NCI-H82 treated with DMSO at 0.1 percent for 48 hours (cell line): ENCODE data around the gene ATP4A.

Source experiments
- DNase-seq: peaks from one replicate; lab custom pipeline; 2025; ENCODE audit not compliant: unreplicated experiment; lab: John Stamatoyannopoulos, UW

ATP4A gene

GRCh38 chr19:35566738-35567137, 3.3 kb upstream of the ATP4A start:
- DNase-seq, result no peak

- DNase-seq, result no peak
Observed at GRCh38 chr19:35565016-35565856, 1.8 kb upstream of the ATP4A start.

GRCh38 chr19:35562776-35563175, 682 bp downstream of the ATP4A start:
- no peak for DNase-seq

- DNase-seq, result no peak
Observed at GRCh38 chr19:35562336-35562735, 1.1 kb downstream of the ATP4A start.

GRCh38 chr19:35561436-35561835, 2.0 kb downstream of the ATP4A start:
- DNase-seq, result no peak

GRCh38 chr19:35560677-35561076, 2.8 kb downstream of the ATP4A start:
- DNase-seq, result no peak

GRCh38 chr19:35560271-35560670, 3.2 kb downstream of the ATP4A start:
- no peak for DNase-seq

- no peak for DNase-seq
Observed at GRCh38 chr19:35559781-35560180, 3.7 kb downstream of the ATP4A start.

- DNase-seq, result no peak
Observed at GRCh38 chr19:35559281-35559659, 4.2 kb downstream of the ATP4A start.

- DNase-seq, result no peak
Observed at GRCh38 chr19:35558400-35559280, 4.8 kb downstream of the ATP4A start.

GRCh38 chr19:35557539-35558399, 5.7 kb downstream of the ATP4A start:
- peak; percentile 88 for DNase-seq

- no peak for DNase-seq
Observed at GRCh38 chr19:35556846-35557538, 6.5 kb downstream of the ATP4A start.

GRCh38 chr19:35556025-35556590, 7.3 kb downstream of the ATP4A start:
- no peak for DNase-seq

GRCh38 chr19:35555301-35556005, 8.0 kb downstream of the ATP4A start:
- DNase-seq, result peak; percentile 5

- DNase-seq, result no peak
Observed at GRCh38 chr19:35554076-35554475, 9.4 kb downstream of the ATP4A start.

GRCh38 chr19:35553385-35554000, 10.0 kb downstream of the ATP4A start:
- no peak for DNase-seq

- no peak for DNase-seq
Observed at GRCh38 chr19:35552534-35553384, 10.7 kb downstream of the ATP4A start.

GRCh38 chr19:35551091-35551810, 12.2 kb downstream of the ATP4A start:
- no peak for DNase-seq
